Vagina (tissue), 2 donors: ENCODE measurements around the gene CD86. TPM values are rescaled to one million over a fixed set of nuclear protein-coding genes. Genes with fewer than 3 reads are reported as not detected.

Source experiments
- DNase-seq, 2 donors: peaks; one replicate each; pipeline ENCODE4 v3.0.0-alpha.2; 2017; ENCODE audit errors: extremely low spot score in 2 of 2
- H3K27ac ChIP-seq: fragments of 200-600 bp; sonication (generic); one replicate; pipeline ENCODE4 v1.5.1; 2019
- H3K27me3 ChIP-seq: fragments of 200-600 bp; sonication (generic); one replicate; pipeline ENCODE4 v1.5.1; 2019
- H3K36me3 ChIP-seq, 2 donors: fragments of 200-600 bp; sonication (generic); one replicate each; pipeline ENCODE4 v1.5.1; 2017 to 2019
- H3K4me1 ChIP-seq: fragments of 200-600 bp; sonication (generic); one replicate; pipeline ENCODE4 v1.5.1; 2019
- H3K4me3 ChIP-seq, 2 donors: fragments of 200-600 bp; sonication (generic); 1 replicate in 1 of 2; 2 replicates in 1 of 2; pipeline ENCODE4 v1.5.1; 2016 to 2019
- H3K9me3 ChIP-seq: fragments of 200-600 bp; sonication (generic); one replicate; pipeline ENCODE4 v1.5.1; 2019
- POLR2A ChIP-seq, 2 donors: fragments of 450-650 bp; IDR thresholded peaks; one replicate each; pipeline ENCODE4 v1.6.1; 2017; ENCODE audit warnings: antibody characterized with exemption in 2 of 2, mild to moderate bottlenecking in 2 of 2, moderate library complexity in 2 of 2
- POLR2AphosphoS5 ChIP-seq, 2 donors: sonication (generic); formaldehyde crosslinking; IDR thresholded peaks; one replicate each; pipeline ENCODE4 v1.9.0; 2017; ENCODE audit warnings: antibody characterized with exemption in 2 of 2, mild to moderate bottlenecking in 2 of 2, low read depth in 1 of 2; ENCODE audit not compliant: insufficient read depth in 1 of 2
- intact Hi-C: fragments of 100-400 bp; cut with DNase I; formaldehyde crosslinking; loops from one replicate; pipeline ENCODE4 v1.15.1; 2023
- total RNA-seq: library from RNA; depleted of rRNA; stranded (reverse); fragments of >200 nt; gene quantifications from one replicate; pipeline ENCODE4 v1.2.3, GENCODE V29; 2016
- TF ChIP-seq, protein P1 (sequence below), 3 experiments: fragments of 450-650 bp in 2 of 3; fragments of 200-600 bp in 1 of 3; sonication (generic) in 1 of 3; IDR thresholded peaks; one replicate each; pipeline ENCODE4 v1.5.1; 2017 to 2019; ENCODE audit warnings: antibody characterized with exemption in 3 of 3, mild to moderate bottlenecking in 2 of 3, moderate library complexity in 2 of 3

Gene CD86
- total RNA-seq, 1 donor from 2014 or later = 0.98 TPM

- Histone ChIP-seq H3K4me1 (no peaks in the 10 kb centered on the region), H3K36me3 (no peaks in the 10 kb centered on the region), H3K27me3 (no peaks in the 10 kb centered on the region), H3K4me3 (no peak overlapping the region), H3K27ac (no peak overlapping the region), H3K9me3 (no peaks in the 10 kb centered on the region)
- intact Hi-C loops = no loop called here
- TF ChIP-seq, protein P1, sequence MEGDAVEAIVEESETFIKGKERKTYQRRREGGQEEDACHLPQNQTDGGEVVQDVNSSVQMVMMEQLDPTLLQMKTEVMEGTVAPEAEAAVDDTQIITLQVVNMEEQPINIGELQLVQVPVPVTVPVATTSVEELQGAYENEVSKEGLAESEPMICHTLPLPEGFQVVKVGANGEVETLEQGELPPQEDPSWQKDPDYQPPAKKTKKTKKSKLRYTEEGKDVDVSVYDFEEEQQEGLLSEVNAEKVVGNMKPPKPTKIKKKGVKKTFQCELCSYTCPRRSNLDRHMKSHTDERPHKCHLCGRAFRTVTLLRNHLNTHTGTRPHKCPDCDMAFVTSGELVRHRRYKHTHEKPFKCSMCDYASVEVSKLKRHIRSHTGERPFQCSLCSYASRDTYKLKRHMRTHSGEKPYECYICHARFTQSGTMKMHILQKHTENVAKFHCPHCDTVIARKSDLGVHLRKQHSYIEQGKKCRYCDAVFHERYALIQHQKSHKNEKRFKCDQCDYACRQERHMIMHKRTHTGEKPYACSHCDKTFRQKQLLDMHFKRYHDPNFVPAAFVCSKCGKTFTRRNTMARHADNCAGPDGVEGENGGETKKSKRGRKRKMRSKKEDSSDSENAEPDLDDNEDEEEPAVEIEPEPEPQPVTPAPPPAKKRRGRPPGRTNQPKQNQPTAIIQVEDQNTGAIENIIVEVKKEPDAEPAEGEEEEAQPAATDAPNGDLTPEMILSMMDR (IDR thresholded peaks at IDR 0.05) = no peak
- TF ChIP-seq POLR2AphosphoS5 (IDR thresholded peaks at IDR 0.05; ENCODE audit: insufficient read depth in 1 of 2, low read depth in 1 of 2) = no peak
- no peak for TF ChIP-seq POLR2A (IDR thresholded peaks at IDR 0.05)
- no peak for DNase-seq
Observed at GRCh38 chr3:122064326-122064725, 9.2 kb downstream of the CD86 start.

GRCh38 chr3:122066331-122067213, 11.4 kb downstream of the CD86 start:
- no peak overlapping the region for H3K4me3 ChIP-seq
- no peaks in the 10 kb centered on the region for H3K27me3 ChIP-seq
- DNase-seq = no peak
- intact Hi-C loops = no loop called here
- H3K9me3 ChIP-seq = no peaks in the 10 kb centered on the region
- TF ChIP-seq, protein P1 (IDR thresholded peaks at IDR 0.05) = no peak
- TF ChIP-seq POLR2AphosphoS5 (IDR thresholded peaks at IDR 0.05; ENCODE audit: insufficient read depth in 1 of 2, low read depth in 1 of 2) (no peak), POLR2A (IDR thresholded peaks at IDR 0.05) (no peak)
- no peaks in the 10 kb centered on the region for H3K4me1 ChIP-seq
- no peaks in the 10 kb centered on the region for H3K36me3 ChIP-seq
- no peak overlapping the region for H3K27ac ChIP-seq

DNA sequence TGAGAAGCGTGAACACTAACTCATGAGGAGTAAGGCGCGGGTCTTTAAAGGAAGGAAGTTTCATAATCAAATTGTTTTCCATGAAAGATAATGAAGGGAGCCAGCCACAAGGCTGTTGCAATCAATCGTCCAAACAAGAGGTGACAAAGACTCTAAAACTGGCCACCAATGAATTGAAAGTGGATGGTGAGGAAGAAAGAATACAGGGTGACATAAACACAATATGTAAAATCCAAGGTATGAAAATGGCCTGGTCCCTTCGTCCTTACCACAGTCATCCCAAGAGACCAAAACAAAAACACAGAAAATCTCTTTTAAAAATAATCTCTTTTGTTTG, 12.0 kb downstream of the CD86 start:
- TF ChIP-seq POLR2A (IDR thresholded peaks at IDR 0.05) (no peak), POLR2AphosphoS5 (IDR thresholded peaks at IDR 0.05; ENCODE audit: insufficient read depth in 1 of 2, low read depth in 1 of 2) (no peak)
- TF ChIP-seq, protein P1 (IDR thresholded peaks at IDR 0.05) = no peak
- no peaks in the 10 kb centered on the region for H3K36me3 ChIP-seq
- no peaks in the 10 kb centered on the region for H3K27me3 ChIP-seq
- H3K9me3 ChIP-seq = no peaks in the 10 kb centered on the region
- H3K4me1 ChIP-seq = no peaks in the 10 kb centered on the region
- H3K4me3 ChIP-seq = no peak overlapping the region
- intact Hi-C loops = no loop called here
- DNase-seq = no peak
- no peak overlapping the region for H3K27ac ChIP-seq

- no peak overlapping the region for H3K4me3 ChIP-seq
- H3K27ac ChIP-seq = no peak overlapping the region
- H3K4me1 ChIP-seq = no peaks in the 10 kb centered on the region
- no peaks in the 10 kb centered on the region for H3K9me3 ChIP-seq
- DNase-seq = no peak
- no peaks in the 10 kb centered on the region for H3K27me3 ChIP-seq
- no peaks in the 10 kb centered on the region for H3K36me3 ChIP-seq
- TF ChIP-seq, protein P1 (IDR thresholded peaks at IDR 0.05) = no peak
- intact Hi-C loops = no loop called here
Observed at GRCh38 chr3:122067588-122068240, 12.6 kb downstream of the CD86 start.
